IMR-90 (cell line): ENCODE data around the gene PGLYRP3. TPM values are rescaled to one million over a fixed set of nuclear protein-coding genes. Genes with fewer than 3 reads are reported as not detected.

ENCODE experiments used
- ATAC-seq: fragments of 200-7000 bp; cut with Tn5 transposase; 2 replicates; pipeline ENCODE4 v1.9.1; 2020; ENCODE audit warnings: low read depth, mild to moderate bottlenecking, moderate library complexity
- BruUV-seq: library from RNA; stranded (reverse); fragments of 400-500 nt; replicated peaks from 2 replicates; lab custom pipeline; 2021; lab: Mats Ljungman, UMichigan
- CTCF ChIA-PET: fragments of 300-600 bp; formaldehyde crosslinking; extraction: SDS; loops from one replicate; lab custom pipeline; 2021; ENCODE audit warnings: antibody characterized with exemption; lab: Yijun Ruan, JAX
- POLR2A ChIA-PET: fragments of 300-600 bp; sonication (Branson Sonifier 250); formaldehyde crosslinking; loops from one replicate; lab custom pipeline; 2022; ENCODE audit warnings: antibody characterized with exemption; ENCODE audit not compliant: unreplicated experiment; lab: Charles Lee
- DNase-seq: peaks from one replicate; pipeline ENCODE4 v3.0.0; 2013
- H2AFZ ChIP-seq: replicated peaks from 2 replicates; pipeline ENCODE3; 2013; ENCODE audit warnings: low read length, mild to moderate bottlenecking; ENCODE audit not compliant: poor library complexity
- H2AK5ac ChIP-seq: 2 replicates; pipeline ENCODE4 v1.6.1; 2013; ENCODE audit warnings: low read depth, low read length, inconsistent platforms
- H2AK9ac ChIP-seq: replicated peaks from 2 replicates; pipeline ENCODE3; 2013; ENCODE audit warnings: mild to moderate bottlenecking, low read depth, low read length, moderate library complexity; ENCODE audit not compliant: poor library complexity
- H2BK120ac ChIP-seq: 2 replicates; pipeline ENCODE4 v1.6.1; 2013; ENCODE audit warnings: low read depth, low read length, inconsistent platforms
- H2BK15ac ChIP-seq: 3 replicates; pipeline ENCODE4 v1.6.1; 2013; ENCODE audit warnings: low read depth, low read length, inconsistent platforms
- H2BK20ac ChIP-seq: 2 replicates; pipeline ENCODE4 v1.6.1; 2013; ENCODE audit warnings: low read depth, mild to moderate bottlenecking, inconsistent platforms, low read length, moderate library complexity
- H2BK5ac ChIP-seq: 2 replicates; pipeline ENCODE4 v1.6.1; 2013; ENCODE audit warnings: mild to moderate bottlenecking, low read depth, low read length, inconsistent platforms; ENCODE audit not compliant: poor library complexity, severe bottlenecking
- H3K14ac ChIP-seq: replicated peaks from 2 replicates; pipeline ENCODE4 v1.6.1; 2013; ENCODE audit warnings: low read depth, low read length, inconsistent platforms
- H3K18ac ChIP-seq: 2 replicates; pipeline ENCODE4 v1.6.1; 2013; ENCODE audit warnings: low read depth, low read length, control low read depth
- H3K23ac ChIP-seq: 2 replicates; pipeline ENCODE4 v1.6.1; 2013; ENCODE audit warnings: low read depth, low read length, inconsistent platforms
- H3K27ac ChIP-seq: 2 replicates; pipeline ENCODE4 v1.5.1; 2013; ENCODE audit warnings: mild to moderate bottlenecking, control low read depth, low read length; ENCODE audit not compliant: insufficient read depth
- H3K27me3 ChIP-seq: 2 replicates; pipeline ENCODE4 v1.6.1; 2013; ENCODE audit warnings: low read length; ENCODE audit not compliant: control insufficient read depth, insufficient read depth
- H3K36me3 ChIP-seq: 2 replicates; pipeline ENCODE4 v1.6.1; 2013; ENCODE audit warnings: low read length, mixed read lengths; ENCODE audit not compliant: control insufficient read depth, insufficient read depth
- H3K4ac ChIP-seq: 2 replicates; pipeline ENCODE4 v1.6.1; 2013; ENCODE audit warnings: low read depth, low read length, inconsistent platforms
- H3K4me1 ChIP-seq: 2 replicates; pipeline ENCODE4 v1.6.1; 2013; ENCODE audit warnings: low read length, mixed read lengths; ENCODE audit not compliant: control insufficient read depth, insufficient read depth
- H3K4me2 ChIP-seq: 2 replicates; pipeline ENCODE4 v1.6.1; 2013; ENCODE audit warnings: low read depth, mild to moderate bottlenecking, control low read depth, low read length, moderate library complexity
- H3K4me3 ChIP-seq: 2 replicates; pipeline ENCODE4 v1.5.1; 2013; ENCODE audit warnings: low read depth, mild to moderate bottlenecking, control low read depth, low read length, moderate library complexity; ENCODE audit not compliant: insufficient read depth
- H3K56ac ChIP-seq: 2 replicates; pipeline ENCODE4 v1.6.1; 2013; ENCODE audit warnings: low read length, inconsistent platforms; ENCODE audit not compliant: insufficient read depth; ENCODE audit errors: extremely low read depth
- H3K79me1 ChIP-seq, 2 experiments: 2 replicates each; pipeline ENCODE4 v1.6.1; 2013; ENCODE audit warnings: low read length in 2 of 2, inconsistent platforms in 1 of 2, low read depth in 1 of 2
- H3K9ac ChIP-seq: 2 replicates; pipeline ENCODE4 v1.6.1; 2013; ENCODE audit warnings: low read depth, low read length, control low read depth
- H3K9me1 ChIP-seq: 2 replicates; pipeline ENCODE4 v1.6.1; 2013; ENCODE audit warnings: low read length, inconsistent platforms; ENCODE audit not compliant: insufficient read depth
- H3K9me3 ChIP-seq: 2 replicates; pipeline ENCODE4 v1.6.1; 2013; ENCODE audit warnings: low read length; ENCODE audit not compliant: control insufficient read depth, insufficient read depth
- H4K20me1 ChIP-seq: 2 replicates; pipeline ENCODE4 v1.6.1; 2013; ENCODE audit warnings: low read length, inconsistent platforms; ENCODE audit not compliant: insufficient read depth
- H4K5ac ChIP-seq: 2 replicates; pipeline ENCODE4 v1.6.1; 2013; ENCODE audit warnings: mild to moderate bottlenecking, low read depth, low read length, control low read depth
- H4K8ac ChIP-seq, 2 experiments: 2 replicates each; pipeline ENCODE4 v1.6.1; 2013; ENCODE audit warnings: low read depth in 2 of 2, low read length in 2 of 2, control low read depth in 1 of 2, inconsistent platforms in 1 of 2
- H4K91ac ChIP-seq: 2 replicates; pipeline ENCODE4 v1.6.1; 2013; ENCODE audit warnings: low read depth, low read length, inconsistent platforms; ENCODE audit not compliant: insufficient read depth
- FOS ChIP-seq: fragments of 150-350 bp; IDR thresholded peaks from 2 replicates; pipeline ENCODE4 v1.6.1; 2016; ENCODE audit warnings: low read depth, low read length
- MAFK ChIP-seq: IDR thresholded peaks from 2 replicates; pipeline ENCODE4 v1.6.1; 2012; ENCODE audit warnings: low read depth, low read length, improper control_type of control experiment
- MXI1 ChIP-seq: IDR thresholded peaks from 2 replicates; pipeline ENCODE4 v1.6.1; 2012; ENCODE audit warnings: low read depth, mild to moderate bottlenecking, low read length, moderate library complexity, borderline replicate concordance
- SMC3 ChIP-seq: fragments of 150-350 bp; IDR thresholded peaks from 2 replicates; pipeline ENCODE4 v1.6.1; 2016; ENCODE audit warnings: low read depth, mild to moderate bottlenecking, antibody characterized with exemption, low read length, moderate library complexity
- WGBS, 2 experiments: methylation state at CpG; one replicate each; pipeline versions ENCODE4 v1.1.5 to v1.1.7; 2013; ENCODE audit warnings: missing lambda C conversion rate in 2 of 2; ENCODE audit not compliant: insufficient read length in 1 of 2; ENCODE audit errors: extremely low coverage in 2 of 2; 5-methylcytosine and 5-hydroxymethylcytosine counted together
- dilution Hi-C: fragments of 300-500 bp; cut with HindIII; formaldehyde crosslinking; loops from one replicate; pipeline ENCODE4 v1.14.3; 2018; ENCODE audit warnings: low sequenced_read_pairs; ENCODE audit not compliant: unreplicated experiment
- in situ Hi-C: fragments of 300-500 bp; cut with MboI; formaldehyde crosslinking; loops from 3 replicates; pipeline ENCODE4 v1.14.3; 2019; ENCODE audit warnings: low sequenced_read_pairs, inconsistent platforms, mixed read lengths
- intact Hi-C: fragments of 100-400 bp; cut with micrococcal nuclease; formaldehyde crosslinking; loops from 2 replicates; pipeline ENCODE4 v1.10.0; 2022
- polyA plus RNA-seq, 3 experiments: library from polyadenylated mRNA; depleted of rRNA; stranded (reverse); fragments of >200 nt; gene quantifications; 2 replicates each; pipeline ENCODE4 v1.2.3, GENCODE V29; 2012; ENCODE audit warnings: low replicate concordance in 1 of 3
- total RNA-seq: library from RNA; depleted of rRNA; stranded (reverse); fragments of >200 nt; gene quantifications from 2 replicates; pipeline ENCODE4 v1.2.3, GENCODE V29; 2012

The PGLYRP3 gene
- total and polyA plus RNA-seq, 2 of the 4 experiments (the other 2 are of a cell fraction) = not detected

- Histone ChIP-seq H3K9me1 (no peaks in the 10 kb centered on the region), H3K4ac (no peak overlapping the region), H3K4me1 (no peaks in the 10 kb centered on the region), H3K23ac (no peak overlapping the region), H4K20me1 (no peaks in the 10 kb centered on the region), H4K5ac (no peak overlapping the region), H3K9ac (no peak overlapping the region), H2BK5ac (no peak overlapping the region), H3K14ac (no peak overlapping the region), H2AK5ac (no peak overlapping the region), H4K91ac (no peak overlapping the region), H3K36me3 (no peaks in the 10 kb centered on the region), H4K8ac (no peak overlapping the region), H3K4me3 (no peak overlapping the region), H3K79me1 (no peaks in the 10 kb centered on the region), H3K27ac (no peak overlapping the region), H3K18ac (no peak overlapping the region), H2BK120ac (no peak overlapping the region), H2BK20ac (no peak overlapping the region), H3K56ac (no peak overlapping the region), H2AK9ac (no peak overlapping the region), H3K27me3 (no peaks in the 10 kb centered on the region), H3K9me3 (no peaks in the 10 kb centered on the region), H3K4me2 (no peak overlapping the region), H2AFZ (no peak overlapping the region), H2BK15ac (no peak overlapping the region)
- dilution Hi-C loops (no loop called here), intact Hi-C loops (no loop called here), in situ Hi-C loops (no loop called here)
- TF ChIP-seq SMC3 (no peak), MXI1 (no peak), MAFK (no peak), FOS (no peak)
- WGBS, 2 experiments = 47% methylated on average over 2 of the region's 7 CpGs; no CpG with 5 or more reads in 1 of the 2 experiments
- POLR2A ChIA-PET = no interaction called here
- DNase-seq = no peak
- no TSS peak for BruUV-seq
- CTCF ChIA-PET = no interaction called here
- ATAC-seq = no peak
Measured at GRCh38 chr1:153310526-153310925, 2.2 kb downstream of the PGLYRP3 start.
